ENCODE data around the gene GMEB2.
"Not testable (repeated sequence)": the region's sequence is repeated elsewhere in the genome, so short reads cannot be mapped to it uniquely, and the experiment has no call there.

GMEB2 gene

DNA sequence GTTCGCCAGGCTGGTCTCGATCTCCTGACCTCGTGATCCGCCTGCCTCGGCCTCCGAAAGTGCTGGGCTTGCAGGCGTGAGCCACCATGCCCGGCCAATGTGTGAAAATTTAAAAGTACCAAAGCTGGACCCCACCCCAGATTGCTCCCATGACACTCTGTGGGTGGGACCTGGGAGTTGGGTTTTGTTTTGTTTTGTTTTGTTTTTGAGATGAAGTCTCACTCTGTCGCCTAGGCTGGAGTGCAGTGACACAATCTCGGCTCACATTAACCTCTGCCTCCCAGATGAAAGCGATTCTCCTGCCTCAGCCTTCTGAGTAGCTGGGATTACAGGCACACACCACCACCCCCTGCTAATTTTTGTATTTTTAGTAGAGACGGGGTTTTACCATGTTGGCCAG, 44.8 kb upstream of the GMEB2 start:
- not testable (repeated sequence) for H3K27me3 ChIP-seq (ENCODE audit: insufficient read depth, low read length); H3K9me3 ChIP-seq (ENCODE audit: insufficient read depth, low read depth, low read length); H3K79me1 ChIP-seq (ENCODE audit: low read length); H3K18ac ChIP-seq (ENCODE audit: low read length); H4K8ac ChIP-seq (ENCODE audit: low read depth, low read length); H2AK5ac ChIP-seq (ENCODE audit: low read length); H4K12ac ChIP-seq (ENCODE audit: low read depth, low read length); H2BK120ac ChIP-seq (ENCODE audit: insufficient read depth, low read length, poor library complexity); H2BK12ac ChIP-seq (ENCODE audit: low read length); H3K4ac ChIP-seq (ENCODE audit: low read depth, low read length); H2AFZ ChIP-seq (ENCODE audit: insufficient read depth, low read length, poor library complexity); H3K79me2 ChIP-seq (ENCODE audit: control insufficient read depth, insufficient read depth, low read length, poor library complexity); DNase-seq; H3K23ac ChIP-seq (ENCODE audit: low read length); H3K4me2 ChIP-seq (ENCODE audit: low read length); H3K14ac ChIP-seq (ENCODE audit: low read length); H3K4me1 ChIP-seq (ENCODE audit: control insufficient read depth in 1 of 2, insufficient read depth in 2 of 2, low read length in 2 of 2); H3K27ac ChIP-seq (ENCODE audit: low read depth, low read length); H2BK5ac ChIP-seq (ENCODE audit: low read depth, low read length, poor library complexity); H4K91ac ChIP-seq (ENCODE audit: low read depth, low read length); H3K9ac ChIP-seq (ENCODE audit: low read length); H3K4me3 ChIP-seq (ENCODE audit: low read depth, low read length)
- peaks cover 47 to 53% of the 10 kb centered on the region in 2 experiments for H3K36me3 ChIP-seq (ENCODE audit: control insufficient read depth in 1 of 2, insufficient read depth in 2 of 2, low read length in 2 of 2)
- WGBS (ENCODE audit: extremely low coverage, insufficient coverage, insufficient read length) = no CpG with 5 or more reads among the region's 12 CpGs

DNA sequence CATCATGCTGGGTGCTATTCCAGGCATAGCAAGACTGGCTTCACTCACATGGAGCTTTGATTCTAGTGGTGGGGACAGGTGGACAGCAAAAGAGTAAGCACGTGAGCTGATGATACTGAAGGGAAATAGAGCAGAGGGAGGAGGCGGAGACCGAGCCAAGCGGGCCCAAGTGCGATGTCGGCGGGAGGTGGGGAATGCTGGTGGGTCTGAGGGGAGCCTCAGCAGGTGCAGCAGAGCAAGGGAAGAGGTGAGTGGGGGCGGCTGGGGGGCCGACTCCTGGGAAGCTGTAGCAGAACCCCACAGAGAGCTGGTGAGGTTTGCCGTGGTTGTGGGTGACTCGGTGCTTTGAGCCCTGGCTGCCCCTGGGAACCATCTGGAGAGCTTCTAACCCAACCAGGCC, 41.5 kb upstream of the GMEB2 start:
- H3K14ac ChIP-seq (ENCODE audit: low read length) = no peak overlapping the region
- no peak overlapping the region for H2BK120ac ChIP-seq (ENCODE audit: insufficient read depth, low read length, poor library complexity)
- H3K4ac ChIP-seq (ENCODE audit: low read depth, low read length) = no peak overlapping the region
- H2AK5ac ChIP-seq (ENCODE audit: low read length) = no peak overlapping the region
- H2BK5ac ChIP-seq (ENCODE audit: low read depth, low read length, poor library complexity) = no peak overlapping the region
- H3K9ac ChIP-seq (ENCODE audit: low read length) = no peak overlapping the region
- H4K8ac ChIP-seq (ENCODE audit: low read depth, low read length) = no peak overlapping the region
- no peaks in the 10 kb centered on the region for H3K27me3 ChIP-seq (ENCODE audit: insufficient read depth, low read length)
- no peaks in the 10 kb centered on the region for H3K79me1 ChIP-seq (ENCODE audit: low read length)
- no peak overlapping the region for H3K4me2 ChIP-seq (ENCODE audit: low read length)
- no peak overlapping the region for H3K4me3 ChIP-seq (ENCODE audit: low read depth, low read length)
- H2AFZ ChIP-seq (ENCODE audit: insufficient read depth, low read length, poor library complexity) = no peak overlapping the region
- H4K91ac ChIP-seq (ENCODE audit: low read depth, low read length) = no peak overlapping the region
- H3K79me2 ChIP-seq (ENCODE audit: control insufficient read depth, insufficient read depth, low read length, poor library complexity) = no peaks in the 10 kb centered on the region
- no CpG with 5 or more reads among the region's 11 CpGs for WGBS (ENCODE audit: extremely low coverage, insufficient coverage, insufficient read length)
- H4K12ac ChIP-seq (ENCODE audit: low read depth, low read length) = no peak overlapping the region
- no peaks in the 10 kb centered on the region for H3K4me1 ChIP-seq (ENCODE audit: control insufficient read depth in 1 of 2, insufficient read depth in 2 of 2, low read length in 2 of 2)
- no peak overlapping the region for H3K27ac ChIP-seq (ENCODE audit: low read depth, low read length)
- H3K23ac ChIP-seq (ENCODE audit: low read length) = no peak overlapping the region
- no peak overlapping the region for H3K18ac ChIP-seq (ENCODE audit: low read length)
- DNase-seq = no peak
- H3K36me3 ChIP-seq (ENCODE audit: control insufficient read depth in 1 of 2, insufficient read depth in 2 of 2, low read length in 2 of 2) = peaks cover 52 to 54% of the 10 kb centered on the region in 2 experiments
- no peak overlapping the region for H2BK12ac ChIP-seq (ENCODE audit: low read length)
- H3K9me3 ChIP-seq (ENCODE audit: insufficient read depth, low read depth, low read length) = no peaks in the 10 kb centered on the region

DNA sequence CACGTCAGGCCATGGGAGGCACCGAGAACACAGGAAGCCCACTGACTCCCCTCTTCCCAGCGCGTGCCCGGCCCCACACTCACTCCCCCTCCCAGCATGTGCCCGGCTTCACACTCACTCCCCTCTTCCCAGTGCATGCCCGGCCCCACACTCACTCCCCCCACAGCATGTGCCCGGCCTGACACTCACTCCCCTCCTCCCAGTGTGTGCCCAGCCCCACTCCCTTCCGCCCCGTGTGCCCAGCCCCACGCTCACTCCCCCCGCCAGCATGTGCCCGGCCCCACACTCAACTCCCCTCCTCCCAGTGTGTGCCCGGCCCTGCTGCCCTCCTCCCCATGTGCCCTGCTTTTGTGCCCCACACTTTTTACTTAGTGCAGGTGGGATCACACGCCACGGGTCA, 41.0 kb upstream of the GMEB2 start:
- Histone ChIP-seq H3K4me2 (ENCODE audit: low read length) (no peak overlapping the region), H3K27me3 (ENCODE audit: insufficient read depth, low read length) (no peaks in the 10 kb centered on the region), H3K23ac (ENCODE audit: low read length) (no peak overlapping the region), H3K79me1 (ENCODE audit: low read length) (no peaks in the 10 kb centered on the region), H3K9me3 (ENCODE audit: insufficient read depth, low read depth, low read length) (no peaks in the 10 kb centered on the region), H3K14ac (ENCODE audit: low read length) (no peak overlapping the region), H3K36me3 (ENCODE audit: control insufficient read depth in 1 of 2, insufficient read depth in 2 of 2, low read length in 2 of 2) (peaks cover 57 to 59% of the 10 kb centered on the region in 2 experiments), H3K27ac (ENCODE audit: low read depth, low read length) (no peak overlapping the region), H3K9ac (ENCODE audit: low read length) (no peak overlapping the region), H2BK5ac (ENCODE audit: low read depth, low read length, poor library complexity) (no peak overlapping the region), H2BK12ac (ENCODE audit: low read length) (no peak overlapping the region), H3K4ac (ENCODE audit: low read depth, low read length) (no peak overlapping the region), H4K8ac (ENCODE audit: low read depth, low read length) (no peak overlapping the region), H3K79me2 (ENCODE audit: control insufficient read depth, insufficient read depth, low read length, poor library complexity) (no peaks in the 10 kb centered on the region), H2AFZ (ENCODE audit: insufficient read depth, low read length, poor library complexity) (no peak overlapping the region), H3K4me3 (ENCODE audit: low read depth, low read length) (no peak overlapping the region), H2AK5ac (ENCODE audit: low read length) (no peak overlapping the region), H4K91ac (ENCODE audit: low read depth, low read length) (no peak overlapping the region), H3K4me1 (ENCODE audit: control insufficient read depth in 1 of 2, insufficient read depth in 2 of 2, low read length in 2 of 2) (no peaks in the 10 kb centered on the region), H4K12ac (ENCODE audit: low read depth, low read length) (no peak overlapping the region), H2BK120ac (ENCODE audit: insufficient read depth, low read length, poor library complexity) (no peak overlapping the region), H3K18ac (ENCODE audit: low read length) (no peak overlapping the region)
- no peak for DNase-seq
- no CpG with 5 or more reads among the region's 16 CpGs for WGBS (ENCODE audit: extremely low coverage, insufficient coverage, insufficient read length)

DNA sequence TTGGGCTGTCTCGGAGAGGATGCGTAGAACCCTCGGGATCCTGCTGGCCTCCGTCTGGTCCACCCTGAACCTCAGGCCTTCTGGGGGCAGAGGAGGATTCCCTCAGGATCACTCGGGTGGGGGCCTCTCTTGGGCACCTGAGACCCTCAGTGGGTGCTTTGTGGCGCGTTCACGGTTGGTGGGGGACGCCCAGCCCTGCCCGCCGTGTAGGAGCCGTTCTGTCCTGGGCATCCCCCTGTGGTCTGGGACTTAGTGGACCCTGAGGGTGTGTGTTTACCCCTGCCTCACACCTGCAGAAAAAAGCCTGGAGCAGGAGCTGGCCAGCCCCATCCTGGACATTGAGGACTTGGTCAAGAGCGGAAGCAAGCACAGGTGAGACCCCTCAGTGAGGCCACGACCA, 38.8 kb upstream of the GMEB2 start:
- Histone ChIP-seq H3K79me2 (ENCODE audit: control insufficient read depth, insufficient read depth, low read length, poor library complexity) (no peaks in the 10 kb centered on the region), H3K4ac (ENCODE audit: low read depth, low read length) (no peak overlapping the region), H4K12ac (ENCODE audit: low read depth, low read length) (no peak overlapping the region), H4K8ac (ENCODE audit: low read depth, low read length) (no peak overlapping the region), H3K23ac (ENCODE audit: low read length) (no peak overlapping the region), H3K18ac (ENCODE audit: low read length) (no peak overlapping the region), H3K9ac (ENCODE audit: low read length) (no peak overlapping the region), H3K27me3 (ENCODE audit: insufficient read depth, low read length) (no peaks in the 10 kb centered on the region), H3K27ac (ENCODE audit: low read depth, low read length) (no peak overlapping the region), H3K4me2 (ENCODE audit: low read length) (no peak overlapping the region), H3K9me3 (ENCODE audit: insufficient read depth, low read depth, low read length) (no peaks in the 10 kb centered on the region), H2BK120ac (ENCODE audit: insufficient read depth, low read length, poor library complexity) (no peak overlapping the region), H3K79me1 (ENCODE audit: low read length) (no peaks in the 10 kb centered on the region), H2AFZ (ENCODE audit: insufficient read depth, low read length, poor library complexity) (no peak overlapping the region), H3K14ac (ENCODE audit: low read length) (no peak overlapping the region), H3K36me3 (ENCODE audit: control insufficient read depth in 1 of 2, insufficient read depth in 2 of 2, low read length in 2 of 2) (peaks cover 69 to 73% of the 10 kb centered on the region in 2 experiments), H3K4me1 (ENCODE audit: control insufficient read depth in 1 of 2, insufficient read depth in 2 of 2, low read length in 2 of 2) (no peaks in the 10 kb centered on the region), H2BK5ac (ENCODE audit: low read depth, low read length, poor library complexity) (no peak overlapping the region), H3K4me3 (ENCODE audit: low read depth, low read length) (no peak overlapping the region), H2BK12ac (ENCODE audit: low read length) (no peak overlapping the region), H2AK5ac (ENCODE audit: low read length) (no peak overlapping the region), H4K91ac (ENCODE audit: low read depth, low read length) (no peak overlapping the region)
- no CpG with 5 or more reads among the region's 14 CpGs for WGBS (ENCODE audit: extremely low coverage, insufficient coverage, insufficient read length)
- DNase-seq = no peak
